ENCODE data around the gene PHF2. TPM values are rescaled to one million over a fixed set of nuclear protein-coding genes. Genes with fewer than 3 reads are reported as not detected.
A peak's percentile ranks its signal among the peaks of the same experiment; 100 is the strongest.

Gene PHF2
- total RNA-seq, 2 donors from 2014 or later = 15.0 to 19.8 TPM

DNA sequence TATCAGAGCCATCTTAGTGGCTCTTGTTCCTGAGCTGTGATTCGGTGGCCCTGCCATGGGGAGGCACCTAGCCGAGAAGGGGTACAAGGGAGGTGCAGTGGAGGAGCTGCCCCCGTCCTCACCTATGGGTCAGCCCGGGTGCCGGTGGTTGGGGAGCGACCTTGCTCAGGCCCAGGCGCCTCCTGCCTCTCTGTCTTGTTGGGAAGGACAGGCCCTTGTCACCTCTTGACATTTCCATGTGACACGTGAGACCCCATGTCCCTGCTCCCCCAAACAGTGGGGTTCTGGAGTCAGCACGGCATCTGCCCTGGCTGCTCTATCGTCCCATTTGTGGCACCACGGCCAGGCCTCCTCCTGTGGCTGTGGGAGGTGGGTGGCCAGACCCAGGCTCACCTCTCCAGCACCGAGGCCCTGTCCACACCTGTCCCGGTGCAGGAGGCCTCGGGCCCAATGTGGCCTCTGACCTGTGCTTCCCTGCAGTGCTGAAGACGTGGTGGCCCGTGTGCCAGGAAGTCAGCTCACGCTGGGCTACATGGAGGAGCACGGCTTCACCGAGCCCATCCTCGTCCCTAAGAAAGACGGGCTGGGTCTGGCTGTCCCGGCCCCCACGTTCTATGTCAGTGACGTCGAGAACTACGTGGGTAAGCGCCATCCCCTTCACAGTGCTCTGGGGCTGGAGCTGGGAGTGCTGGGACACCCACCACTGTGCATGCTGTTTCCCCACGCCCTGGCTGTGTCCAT, 68.9 kb downstream of the PHF2 start:
- TF ChIP-seq, protein P1, sequence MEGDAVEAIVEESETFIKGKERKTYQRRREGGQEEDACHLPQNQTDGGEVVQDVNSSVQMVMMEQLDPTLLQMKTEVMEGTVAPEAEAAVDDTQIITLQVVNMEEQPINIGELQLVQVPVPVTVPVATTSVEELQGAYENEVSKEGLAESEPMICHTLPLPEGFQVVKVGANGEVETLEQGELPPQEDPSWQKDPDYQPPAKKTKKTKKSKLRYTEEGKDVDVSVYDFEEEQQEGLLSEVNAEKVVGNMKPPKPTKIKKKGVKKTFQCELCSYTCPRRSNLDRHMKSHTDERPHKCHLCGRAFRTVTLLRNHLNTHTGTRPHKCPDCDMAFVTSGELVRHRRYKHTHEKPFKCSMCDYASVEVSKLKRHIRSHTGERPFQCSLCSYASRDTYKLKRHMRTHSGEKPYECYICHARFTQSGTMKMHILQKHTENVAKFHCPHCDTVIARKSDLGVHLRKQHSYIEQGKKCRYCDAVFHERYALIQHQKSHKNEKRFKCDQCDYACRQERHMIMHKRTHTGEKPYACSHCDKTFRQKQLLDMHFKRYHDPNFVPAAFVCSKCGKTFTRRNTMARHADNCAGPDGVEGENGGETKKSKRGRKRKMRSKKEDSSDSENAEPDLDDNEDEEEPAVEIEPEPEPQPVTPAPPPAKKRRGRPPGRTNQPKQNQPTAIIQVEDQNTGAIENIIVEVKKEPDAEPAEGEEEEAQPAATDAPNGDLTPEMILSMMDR (IDR thresholded peaks at IDR 0.05) = no peak
- TF ChIP-seq POLR2A (IDR thresholded peaks at IDR 0.05) = no peak
- intact Hi-C loops (cut with DNase I) = no loop called here
- DNase-seq (peak in 1 of 4 donors; percentile 1), ATAC-seq (no peak)
- H3K27ac ChIP-seq = no peak overlapping the region
- no peaks in the 10 kb centered on the region for H3K9me3 ChIP-seq
- no peak overlapping the region for H3K4me3 ChIP-seq
- H3K27me3 ChIP-seq = no peaks in the 10 kb centered on the region
- no peaks in the 10 kb centered on the region for H3K4me1 ChIP-seq
- H3K36me3 ChIP-seq (replicated peaks in 1 of 2; ENCODE audit: insufficient read depth in 1 of 2, low read depth in 2 of 2) = peaks cover 8 to 14% of the 10 kb centered on the region in 2 donors
- WGBS, 2 donors = 92 to 94% methylated on average over 8 to 25 of the region's 28 CpGs

DNA sequence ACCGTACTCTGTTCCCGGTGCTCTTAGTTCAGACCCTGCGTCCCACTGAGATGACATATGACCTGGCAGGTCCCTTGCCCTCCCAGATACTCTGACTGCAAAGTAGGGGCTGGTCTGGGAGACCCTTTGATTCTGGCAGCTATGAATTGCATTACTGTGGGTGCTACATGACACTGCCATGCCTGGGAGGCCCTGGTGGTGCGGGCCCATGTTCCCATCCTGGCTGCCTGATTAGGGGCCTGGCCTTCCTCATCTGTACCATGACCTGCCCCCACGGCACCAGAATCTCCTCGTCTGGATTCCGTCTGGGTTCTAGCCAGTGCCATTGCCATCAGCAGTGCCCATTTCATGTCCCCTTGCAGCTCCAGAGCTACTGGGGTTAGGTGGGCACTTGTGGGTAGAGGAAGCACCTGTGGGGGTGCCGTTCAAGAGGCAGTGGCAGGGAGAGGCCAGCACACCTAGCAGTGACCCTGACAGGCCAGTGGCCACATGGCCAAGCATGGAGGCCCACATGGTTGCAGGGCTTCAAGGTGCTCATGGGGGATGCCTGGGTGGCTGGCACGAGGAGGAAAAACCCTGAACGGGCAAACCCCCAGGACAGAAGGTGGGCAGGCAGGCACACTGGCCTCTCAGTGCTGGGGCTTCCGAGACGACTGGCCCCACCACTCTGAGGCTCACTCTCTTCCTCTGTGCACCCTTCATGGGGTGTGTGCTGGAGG, 69.7 kb downstream of the PHF2 start:
- no peak overlapping the region for H3K27ac ChIP-seq
- no peak overlapping the region for H3K4me3 ChIP-seq
- intact Hi-C loops (cut with DNase I) = no loop called here
- 91 to 93% methylated on average over 8 to 10 of the region's 12 CpGs for WGBS, 2 donors
- no peaks in the 10 kb centered on the region for H3K27me3 ChIP-seq
- no peaks in the 10 kb centered on the region for H3K9me3 ChIP-seq
- no peak for TF ChIP-seq POLR2A (IDR thresholded peaks at IDR 0.05)
- TF ChIP-seq, protein P1 (IDR thresholded peaks at IDR 0.05) = no peak
- DNase-seq = peak in 2 of 4 donors; percentile 1
- no peaks in the 10 kb centered on the region for H3K4me1 ChIP-seq
- no peak for ATAC-seq
- peaks cover 8 to 17% of the 10 kb centered on the region in 2 donors for H3K36me3 ChIP-seq (replicated peaks in 1 of 2; ENCODE audit: insufficient read depth in 1 of 2, low read depth in 2 of 2)

DNA sequence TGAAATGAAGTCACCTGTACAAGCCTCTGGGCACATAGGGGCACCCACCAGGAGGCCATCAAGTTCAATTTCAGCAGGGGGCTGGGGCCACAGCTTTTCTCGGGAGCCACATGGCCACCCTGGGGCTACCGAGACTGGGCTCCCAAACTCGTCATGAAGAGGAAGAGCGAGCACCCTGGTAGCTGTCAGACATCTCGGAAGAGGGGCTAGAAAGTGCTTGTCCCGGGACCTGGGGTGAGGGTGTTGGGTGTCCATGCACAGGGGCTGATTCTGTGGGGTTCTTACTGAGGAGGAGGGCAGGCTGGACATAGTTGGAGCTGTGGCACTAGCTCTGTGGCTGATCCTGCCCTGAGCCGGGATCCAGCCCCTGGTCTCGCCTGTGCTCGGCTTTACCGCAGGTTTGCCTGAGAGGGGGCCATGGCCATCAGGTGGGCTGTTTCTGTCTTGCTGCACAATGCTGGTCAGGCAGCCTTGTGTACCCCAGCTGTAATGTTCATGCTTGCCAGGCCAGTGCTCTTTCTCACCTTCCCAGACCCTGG, 70.3 kb downstream of the PHF2 start:
- Histone ChIP-seq H3K4me1 (no peaks in the 10 kb centered on the region), H3K27me3 (no peaks in the 10 kb centered on the region), H3K27ac (no peak overlapping the region), H3K9me3 (no peaks in the 10 kb centered on the region), H3K36me3 (replicated peaks in 1 of 2; ENCODE audit: insufficient read depth in 1 of 2, low read depth in 2 of 2) (peaks cover 8 to 17% of the 10 kb centered on the region in 2 donors), H3K4me3 (no peak overlapping the region)
- ATAC-seq (no peak), DNase-seq (peak in 1 of 4 donors; percentile 3)
- TF ChIP-seq, protein P1 (IDR thresholded peaks at IDR 0.05) = no peak
- WGBS, 2 donors = 92 to 95% methylated on average over 10 of the region's 10 CpGs
- intact Hi-C loops (cut with DNase I) = no loop called here

DNA sequence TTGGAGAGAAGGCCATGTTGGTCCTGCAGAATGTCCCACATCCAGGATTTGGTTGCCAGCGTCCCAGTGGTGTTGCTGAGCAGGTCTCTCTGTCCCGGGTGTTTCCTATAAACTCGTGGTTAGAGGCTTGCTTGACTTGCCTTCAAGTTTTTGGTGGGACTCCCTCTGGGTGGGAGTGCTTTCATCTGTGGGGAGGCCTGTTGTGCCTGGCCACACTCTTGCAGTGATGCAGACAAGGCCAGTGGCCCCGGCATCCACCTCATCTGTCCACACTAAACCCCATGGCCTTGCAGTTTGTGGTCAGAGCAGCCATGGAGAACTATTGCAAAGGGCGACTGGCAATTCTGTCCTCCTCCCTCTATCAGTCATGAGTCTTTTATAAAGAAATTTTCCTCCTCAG, 71.8 kb downstream of the PHF2 start:
- no peak for ATAC-seq
- TF ChIP-seq, protein P1 (IDR thresholded peaks at IDR 0.05) = no peak
- no peak for TF ChIP-seq POLR2A (IDR thresholded peaks at IDR 0.05)
- intact Hi-C loops (cut with DNase I) = no loop called here
- H3K36me3 ChIP-seq (replicated peaks in 1 of 2; ENCODE audit: insufficient read depth in 1 of 2, low read depth in 2 of 2) = peaks cover 8 to 19% of the 10 kb centered on the region in 2 donors
- WGBS, 2 donors = 85 to 86% methylated on average over 4 to 5 of the region's 5 CpGs
- peak in 1 of 4 donors; percentile 1 for DNase-seq
- no peak overlapping the region for H3K4me3 ChIP-seq
- no peak overlapping the region for H3K27ac ChIP-seq
- no peaks in the 10 kb centered on the region for H3K27me3 ChIP-seq
- H3K4me1 ChIP-seq = no peaks in the 10 kb centered on the region
- H3K9me3 ChIP-seq = no peaks in the 10 kb centered on the region

Data from body of pancreas (tissue), 4 donors.